Panc1 (cell line): ENCODE data around the gene ANO2.

Experiments used
- POLR2AphosphoS5 ChIP-seq: IDR thresholded peaks from 2 replicates; pipeline ENCODE4 v1.6.1; 2012; ENCODE audit warnings: mild to moderate bottlenecking, low read depth, low read length, moderate library complexity
- SIN3A ChIP-seq: IDR thresholded peaks from 2 replicates; pipeline ENCODE4 v1.6.1; 2012; ENCODE audit warnings: low read depth, mild to moderate bottlenecking, low read length, moderate library complexity, borderline replicate concordance; ENCODE audit not compliant: insufficient read depth
- TCF7L2 ChIP-seq: IDR thresholded peaks from 2 replicates; pipeline ENCODE4 v1.6.1; 2011; ENCODE audit warnings: mild to moderate bottlenecking, low read depth, low read length, inconsistent platforms
- TF ChIP-seq, protein P1 (sequence below): fragments of 450-650 bp; IDR thresholded peaks from 2 replicates; pipeline ENCODE4 v1.5.1; 2017; ENCODE audit warnings: mild to moderate bottlenecking
- TF ChIP-seq, protein P2 (sequence below), 2 experiments: IDR thresholded peaks; 2 replicates each; pipeline ENCODE4 v1.6.1; 2011 to 2012; ENCODE audit warnings: low read depth in 2 of 2, control low read depth in 1 of 2, low read length in 1 of 2, mild to moderate bottlenecking in 1 of 2, moderate library complexity in 1 of 2; ENCODE audit not compliant: insufficient read depth in 1 of 2

DNA sequence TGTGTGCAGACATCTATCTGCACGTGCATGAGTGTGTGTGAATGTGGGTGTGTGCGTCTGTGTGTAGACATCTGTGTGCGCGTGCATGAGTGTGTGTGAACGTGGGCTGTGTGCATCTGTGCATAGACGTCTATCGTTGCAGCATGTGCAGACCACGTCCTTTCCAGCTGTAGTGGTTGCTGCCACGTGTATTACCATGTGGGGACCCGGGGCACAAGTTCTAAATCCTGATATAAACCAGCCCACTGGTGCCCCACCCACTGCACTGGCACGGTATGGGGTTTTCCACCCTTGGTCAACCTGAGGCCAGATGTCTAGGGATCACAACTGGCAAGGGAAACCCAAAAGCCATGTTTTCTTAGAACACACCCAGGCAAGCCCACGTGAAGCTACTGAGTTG lies 197.0 kb downstream of the ANO2 start:
- TF ChIP-seq, protein P1, sequence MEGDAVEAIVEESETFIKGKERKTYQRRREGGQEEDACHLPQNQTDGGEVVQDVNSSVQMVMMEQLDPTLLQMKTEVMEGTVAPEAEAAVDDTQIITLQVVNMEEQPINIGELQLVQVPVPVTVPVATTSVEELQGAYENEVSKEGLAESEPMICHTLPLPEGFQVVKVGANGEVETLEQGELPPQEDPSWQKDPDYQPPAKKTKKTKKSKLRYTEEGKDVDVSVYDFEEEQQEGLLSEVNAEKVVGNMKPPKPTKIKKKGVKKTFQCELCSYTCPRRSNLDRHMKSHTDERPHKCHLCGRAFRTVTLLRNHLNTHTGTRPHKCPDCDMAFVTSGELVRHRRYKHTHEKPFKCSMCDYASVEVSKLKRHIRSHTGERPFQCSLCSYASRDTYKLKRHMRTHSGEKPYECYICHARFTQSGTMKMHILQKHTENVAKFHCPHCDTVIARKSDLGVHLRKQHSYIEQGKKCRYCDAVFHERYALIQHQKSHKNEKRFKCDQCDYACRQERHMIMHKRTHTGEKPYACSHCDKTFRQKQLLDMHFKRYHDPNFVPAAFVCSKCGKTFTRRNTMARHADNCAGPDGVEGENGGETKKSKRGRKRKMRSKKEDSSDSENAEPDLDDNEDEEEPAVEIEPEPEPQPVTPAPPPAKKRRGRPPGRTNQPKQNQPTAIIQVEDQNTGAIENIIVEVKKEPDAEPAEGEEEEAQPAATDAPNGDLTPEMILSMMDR, result no peak
- TF ChIP-seq, protein P2, sequence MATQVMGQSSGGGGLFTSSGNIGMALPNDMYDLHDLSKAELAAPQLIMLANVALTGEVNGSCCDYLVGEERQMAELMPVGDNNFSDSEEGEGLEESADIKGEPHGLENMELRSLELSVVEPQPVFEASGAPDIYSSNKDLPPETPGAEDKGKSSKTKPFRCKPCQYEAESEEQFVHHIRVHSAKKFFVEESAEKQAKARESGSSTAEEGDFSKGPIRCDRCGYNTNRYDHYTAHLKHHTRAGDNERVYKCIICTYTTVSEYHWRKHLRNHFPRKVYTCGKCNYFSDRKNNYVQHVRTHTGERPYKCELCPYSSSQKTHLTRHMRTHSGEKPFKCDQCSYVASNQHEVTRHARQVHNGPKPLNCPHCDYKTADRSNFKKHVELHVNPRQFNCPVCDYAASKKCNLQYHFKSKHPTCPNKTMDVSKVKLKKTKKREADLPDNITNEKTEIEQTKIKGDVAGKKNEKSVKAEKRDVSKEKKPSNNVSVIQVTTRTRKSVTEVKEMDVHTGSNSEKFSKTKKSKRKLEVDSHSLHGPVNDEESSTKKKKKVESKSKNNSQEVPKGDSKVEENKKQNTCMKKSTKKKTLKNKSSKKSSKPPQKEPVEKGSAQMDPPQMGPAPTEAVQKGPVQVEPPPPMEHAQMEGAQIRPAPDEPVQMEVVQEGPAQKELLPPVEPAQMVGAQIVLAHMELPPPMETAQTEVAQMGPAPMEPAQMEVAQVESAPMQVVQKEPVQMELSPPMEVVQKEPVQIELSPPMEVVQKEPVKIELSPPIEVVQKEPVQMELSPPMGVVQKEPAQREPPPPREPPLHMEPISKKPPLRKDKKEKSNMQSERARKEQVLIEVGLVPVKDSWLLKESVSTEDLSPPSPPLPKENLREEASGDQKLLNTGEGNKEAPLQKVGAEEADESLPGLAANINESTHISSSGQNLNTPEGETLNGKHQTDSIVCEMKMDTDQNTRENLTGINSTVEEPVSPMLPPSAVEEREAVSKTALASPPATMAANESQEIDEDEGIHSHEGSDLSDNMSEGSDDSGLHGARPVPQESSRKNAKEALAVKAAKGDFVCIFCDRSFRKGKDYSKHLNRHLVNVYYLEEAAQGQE (IDR thresholded peaks at IDR 0.05; ENCODE audit: insufficient read depth in 1 of 2, low read depth in 2 of 2, low read length in 1 of 2), result no peak
- TF ChIP-seq POLR2AphosphoS5 (no peak), SIN3A (no peak), TCF7L2 (no peak)
